GM12892 (cell line): ENCODE measurements around the gene CLSTN2.

Source experiments
- POLR2AphosphoS5 ChIP-seq: IDR thresholded peaks from 2 replicates; pipeline ENCODE4 v1.6.1; 2011; ENCODE audit warnings: low read depth, low read length, control low read depth
- TAF1 ChIP-seq: IDR thresholded peaks from 2 replicates; pipeline ENCODE4 v1.6.1; 2011; ENCODE audit warnings: low read depth, mild to moderate bottlenecking, control low read depth, low read length, borderline replicate concordance

GRCh38 chr3:140316466-140316865 is 381.5 kb downstream of the CLSTN2 start:
- TF ChIP-seq TAF1 = no peak
- TF ChIP-seq POLR2AphosphoS5 = no peak
